ENCODE measurements around the gene CD58.

CD58 gene

DNA sequence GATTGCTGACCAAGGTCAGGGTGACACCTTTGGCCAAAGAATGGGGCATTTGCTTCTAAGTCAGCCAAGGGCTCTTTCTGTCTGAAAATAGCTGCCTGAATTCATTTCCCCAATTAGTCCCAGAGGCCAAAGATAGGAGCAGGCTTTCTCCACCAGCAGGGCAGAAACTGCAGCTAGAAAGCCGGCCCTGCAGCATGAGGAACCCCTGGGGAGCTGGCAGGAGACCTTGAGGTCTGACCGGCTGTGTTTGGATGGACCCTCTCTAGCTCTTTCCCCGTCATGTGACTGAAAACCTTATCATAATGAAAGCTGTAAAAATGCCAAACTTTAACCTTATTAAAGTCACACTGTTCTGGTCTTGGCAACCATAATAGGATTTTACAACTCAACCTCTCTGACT lies 93.4 kb downstream of the CD58 start:
- CTCF ChIA-PET = interaction anchor here (0.6 to 2.9 kb wide), 3 partner anchors 8 to 339 kb away, joined by 4 to 23 read pairs (median 5); no protein-coding TSS in a partner anchor
- POLR2A ChIA-PET = interaction anchor here (0.6 to 1.9 kb wide), 3 partner anchors 59 to 338 kb away, joined by 3 to 4 read pairs (median 3); no protein-coding TSS in a partner anchor

DNA sequence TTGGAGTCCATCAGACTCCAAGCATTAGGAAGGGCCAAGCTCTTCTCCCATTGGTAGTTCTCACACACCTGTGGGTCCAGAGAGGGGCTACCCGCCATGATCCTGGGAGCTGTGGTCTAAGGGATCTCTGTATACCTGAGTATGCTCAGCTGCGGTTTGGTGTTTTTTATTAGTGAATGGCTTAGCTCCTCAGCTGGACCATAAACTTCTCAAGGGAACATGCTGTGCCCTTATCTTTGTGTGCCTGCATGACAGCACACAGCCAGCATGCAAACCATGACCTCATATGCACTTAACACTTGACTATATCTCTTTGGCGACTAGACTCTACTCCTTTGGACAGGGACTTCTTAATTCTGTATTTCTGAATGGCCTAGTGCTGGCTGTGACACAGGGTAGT lies 94.5 kb downstream of the CD58 start:
- ChIA-PET POLR2A (interaction anchor here (1.9 kb wide), 1 partner anchor 337 kb away, joined by 4 read pairs; no protein-coding TSS in a partner anchor), CTCF (interaction anchor here (1.1 to 2.9 kb wide), 2 partner anchors 9 to 101 kb away, joined by 5 to 23 read pairs; no protein-coding TSS in a partner anchor)
- TF ChIP-seq FOXM1 (IDR thresholded peaks at IDR 0.05; ENCODE audit: borderline replicate concordance) (no peak), ARNT (IDR thresholded peaks at IDR 0.05) (peak; percentile 99), SUZ12 (IDR thresholded peaks at IDR 0.05) (no peak), L3MBTL2 (conservative IDR thresholded peaks at IDR 0.05) (peak; percentile 72), CTBP1 (IDR thresholded peaks at IDR 0.05; ENCODE audit: borderline replicate concordance) (peak; percentile 94)
- TF ChIP-seq, protein P1, sequence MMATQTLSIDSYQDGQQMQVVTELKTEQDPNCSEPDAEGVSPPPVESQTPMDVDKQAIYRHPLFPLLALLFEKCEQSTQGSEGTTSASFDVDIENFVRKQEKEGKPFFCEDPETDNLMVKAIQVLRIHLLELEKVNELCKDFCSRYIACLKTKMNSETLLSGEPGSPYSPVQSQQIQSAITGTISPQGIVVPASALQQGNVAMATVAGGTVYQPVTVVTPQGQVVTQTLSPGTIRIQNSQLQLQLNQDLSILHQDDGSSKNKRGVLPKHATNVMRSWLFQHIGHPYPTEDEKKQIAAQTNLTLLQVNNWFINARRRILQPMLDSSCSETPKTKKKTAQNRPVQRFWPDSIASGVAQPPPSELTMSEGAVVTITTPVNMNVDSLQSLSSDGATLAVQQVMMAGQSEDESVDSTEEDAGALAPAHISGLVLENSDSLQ (IDR thresholded peaks at IDR 0.05) = peak; percentile 60
- DNase-seq (ENCODE audit: extremely low spot score) = peak; percentile 74

More for the DNA sequence above, 93.4 kb downstream of the CD58 start:
- no peak for TF ChIP-seq HDGF (IDR thresholded peaks at IDR 0.05; ENCODE audit: borderline replicate concordance)
- DNase-seq (ENCODE audit: extremely low spot score) = peak; percentile 33

DNA sequence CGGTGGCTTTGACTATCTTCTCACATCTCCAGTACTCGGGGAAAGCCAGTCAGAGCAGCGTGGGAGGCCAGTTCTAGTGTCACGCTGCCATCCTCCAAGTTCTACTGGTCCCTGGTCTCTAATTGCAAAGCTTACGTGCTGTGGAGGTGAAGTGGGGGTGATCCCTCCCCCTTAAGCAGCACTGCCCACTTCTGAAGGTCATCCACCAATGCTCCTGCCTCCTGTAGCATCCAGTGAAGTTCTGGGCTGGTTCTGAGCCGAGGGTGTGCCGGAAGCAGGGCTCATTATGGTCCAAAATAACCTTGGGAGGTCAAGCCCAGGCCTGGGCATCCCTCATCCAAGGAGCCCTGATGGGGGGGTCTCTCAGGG lies 95.0 kb downstream of the CD58 start:
- POLR2A ChIA-PET = interaction anchor here (1.7 to 1.9 kb wide), 2 partner anchors 57 to 336 kb away, joined by 4 to 5 read pairs; no protein-coding TSS in a partner anchor
- CTCF ChIA-PET = interaction anchor here (2.9 kb wide), 1 partner anchor 9 kb away, joined by 23 read pairs; no protein-coding TSS in a partner anchor
- TF ChIP-seq SUZ12 (IDR thresholded peaks at IDR 0.05) = no peak
- no peak for TF ChIP-seq LEF1 (IDR thresholded peaks at IDR 0.05; ENCODE audit: borderline replicate concordance)
- no peak for TF ChIP-seq ZNF384 (IDR thresholded peaks at IDR 0.05)
- no peak for TF ChIP-seq SP1 (IDR thresholded peaks at IDR 0.05)
- TF ChIP-seq BHLHE40 (IDR thresholded peaks at IDR 0.05; ENCODE audit: borderline replicate concordance) = no peak
- TF ChIP-seq, protein P1 (IDR thresholded peaks at IDR 0.05) = no peak
- no peak for TF ChIP-seq FOXK2 (IDR thresholded peaks at IDR 0.05)
- no peak for TF ChIP-seq ARNT (IDR thresholded peaks at IDR 0.05)
- no peak for DNase-seq (ENCODE audit: extremely low spot score)

DNA sequence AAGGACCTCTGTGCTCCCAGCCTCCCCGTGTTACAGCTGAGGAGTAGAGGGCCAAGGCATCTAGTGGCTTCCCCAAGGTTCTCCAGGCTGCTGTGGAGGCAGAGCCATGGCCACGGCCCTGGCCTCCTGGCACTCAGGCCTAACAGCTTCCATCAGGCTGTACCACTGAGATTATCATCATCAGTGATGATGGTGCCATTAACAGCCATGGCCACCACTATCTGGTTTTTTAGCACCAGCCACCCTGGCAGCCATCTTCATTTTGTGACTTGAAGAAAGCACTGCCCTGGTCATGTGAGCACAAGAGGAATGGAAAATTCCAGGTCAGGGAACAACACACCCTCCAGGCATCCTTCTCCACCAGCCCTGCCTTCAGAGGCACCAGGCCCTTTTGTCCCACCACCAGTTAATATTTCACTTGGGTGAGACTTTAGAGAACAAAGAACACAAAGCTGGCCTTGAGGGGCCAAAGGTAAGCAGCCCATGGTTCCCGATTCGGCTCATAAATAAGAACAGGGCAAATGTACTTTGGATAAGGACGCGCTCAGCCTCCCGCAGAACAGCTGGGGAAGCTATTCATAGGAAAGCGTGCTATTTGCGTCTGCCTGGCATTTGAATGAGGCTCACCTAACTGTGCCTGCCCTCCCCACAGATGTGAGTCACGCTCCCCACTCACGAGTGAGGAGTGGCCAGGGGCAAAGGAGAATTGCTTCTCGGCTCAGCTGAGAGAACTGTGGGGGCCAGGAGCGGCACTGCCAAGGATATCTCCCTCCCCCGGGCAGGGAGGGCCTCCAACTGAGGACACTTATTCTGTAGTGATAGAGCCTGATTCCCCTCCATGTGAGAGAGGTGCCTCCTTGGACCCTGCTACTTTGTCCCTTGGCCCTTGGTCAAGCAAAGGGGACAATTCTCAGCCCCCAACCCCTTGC lies 95.6 kb downstream of the CD58 start:
- CTCF ChIA-PET = interaction anchor here (0.9 to 2.9 kb wide), 2 partner anchors 10 to 323 kb away, joined by 3 to 23 read pairs; no protein-coding TSS in a partner anchor
- TF ChIP-seq FOXK2 (IDR thresholded peaks at IDR 0.05) (no peak), LEF1 (IDR thresholded peaks at IDR 0.05; ENCODE audit: borderline replicate concordance) (no peak)
- POLR2A ChIA-PET = interaction anchor here (1.7 kb wide), 1 partner anchor 57 kb away, joined by 5 read pairs; no protein-coding TSS in a partner anchor
- DNase-seq (ENCODE audit: extremely low spot score) = no peak

DNA sequence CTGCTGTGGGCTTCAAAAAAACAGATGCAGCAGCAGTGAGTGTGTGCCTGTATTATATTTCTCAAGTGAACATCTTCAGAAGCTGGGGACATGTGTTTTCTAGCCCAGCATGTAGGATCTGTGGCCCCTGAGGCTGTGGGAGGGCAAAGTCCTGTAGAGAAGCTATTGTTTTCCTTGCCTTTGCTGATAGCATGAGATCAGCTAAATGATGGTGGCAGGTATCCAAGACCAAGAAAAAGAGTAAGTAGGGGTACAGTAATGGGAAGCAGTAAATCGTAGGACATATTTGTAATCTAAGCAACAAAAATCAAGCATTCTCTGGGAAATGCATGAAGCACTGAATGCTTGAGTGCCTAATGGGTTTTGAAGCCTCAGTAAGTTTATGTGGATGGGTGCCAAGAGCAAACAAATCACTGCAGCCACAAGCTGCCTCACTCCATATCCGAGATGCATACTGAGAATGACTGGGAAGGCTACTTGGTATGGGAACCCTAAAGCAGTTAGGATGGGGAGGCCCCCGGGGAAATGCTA lies 98.3 kb downstream of the CD58 start:
- CTCF ChIA-PET = interaction anchor here (2.6 kb wide), 1 partner anchor 13 kb away, joined by 14 read pairs; no protein-coding TSS in a partner anchor
- TF ChIP-seq TARDBP (IDR thresholded peaks at IDR 0.05) (no peak), CTBP1 (IDR thresholded peaks at IDR 0.05; ENCODE audit: borderline replicate concordance) (peak; percentile 42; the same call in 1 of the 2 replicates), FOXA1 (IDR thresholded peaks at IDR 0.05) (no peak), ARNT (IDR thresholded peaks at IDR 0.05) (no peak), FOXM1 (IDR thresholded peaks at IDR 0.05; ENCODE audit: borderline replicate concordance) (no peak)
- POLR2A ChIA-PET = interaction anchor here (1.0 kb wide), 1 partner anchor 100 kb away, joined by 3 read pairs; the partner anchor contains the start of gene ATP1A1
- DNase-seq (ENCODE audit: extremely low spot score) = peak; percentile 27

DNA sequence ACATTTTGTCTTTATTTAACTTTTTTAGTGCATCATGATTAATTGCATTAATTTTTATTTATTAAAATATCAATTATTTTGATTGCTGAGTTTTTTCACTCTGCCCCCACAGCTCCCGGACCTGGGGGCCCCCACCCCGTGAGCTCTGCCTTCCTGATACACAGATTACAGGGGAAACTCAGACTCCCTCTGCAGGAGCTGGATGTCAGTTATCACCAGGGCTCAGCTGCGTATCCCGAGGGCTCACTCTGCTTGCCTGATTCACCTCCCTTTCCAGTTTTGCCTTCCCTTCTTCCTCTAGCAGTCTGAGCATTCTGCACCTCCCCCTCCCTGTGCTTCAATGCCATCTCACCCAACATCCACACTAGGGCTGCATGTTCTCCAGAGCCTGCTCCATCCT lies 99.6 kb downstream of the CD58 start:
- no peak for DNase-seq (ENCODE audit: extremely low spot score)
- TF ChIP-seq L3MBTL2 (conservative IDR thresholded peaks at IDR 0.05) = no peak
- TF ChIP-seq SP1 (IDR thresholded peaks at IDR 0.05) = no peak
- no peak for TF ChIP-seq TARDBP (IDR thresholded peaks at IDR 0.05)
- no peak for TF ChIP-seq CTBP1 (IDR thresholded peaks at IDR 0.05; ENCODE audit: borderline replicate concordance)
- no peak for TF ChIP-seq FOXM1 (IDR thresholded peaks at IDR 0.05; ENCODE audit: borderline replicate concordance)
- TF ChIP-seq NFRKB (IDR thresholded peaks at IDR 0.05) = no peak
- TF ChIP-seq ZNF384 (IDR thresholded peaks at IDR 0.05) = no peak
- no peak for TF ChIP-seq HDGF (IDR thresholded peaks at IDR 0.05; ENCODE audit: borderline replicate concordance)
- TF ChIP-seq, protein P1 (IDR thresholded peaks at IDR 0.05) = no peak
- TF ChIP-seq ELF4 (IDR thresholded peaks at IDR 0.05) = no peak
- TF ChIP-seq SUZ12 (IDR thresholded peaks at IDR 0.05) = no peak
- TF ChIP-seq FOXA1 (IDR thresholded peaks at IDR 0.05) = no peak
- TF ChIP-seq BHLHE40 (IDR thresholded peaks at IDR 0.05; ENCODE audit: borderline replicate concordance) = no peak
- no peak for TF ChIP-seq ARNT (IDR thresholded peaks at IDR 0.05)
- no peak for TF ChIP-seq FOXK2 (IDR thresholded peaks at IDR 0.05)
- no peak for TF ChIP-seq LEF1 (IDR thresholded peaks at IDR 0.05; ENCODE audit: borderline replicate concordance)
- POLR2A ChIA-PET = no interaction called here
- CTCF ChIA-PET = interaction anchor here (2.6 kb wide), 1 partner anchor 14 kb away, joined by 14 read pairs; no protein-coding TSS in a partner anchor

All from HEK293T (cell line).